Smooth muscle cell (in vitro differentiated cells): ENCODE results near the gene ATG101. TPM values are rescaled to one million over a fixed set of nuclear protein-coding genes. Genes with fewer than 3 reads are reported as not detected.

Experiments used
- DNase-seq: peaks from one replicate; lab custom pipeline; 2025; ENCODE audit not compliant: unreplicated experiment; lab: John Stamatoyannopoulos, UW
- H2AFZ ChIP-seq: fragments of 200-600 bp; sonication (generic); 2 replicates; pipeline ENCODE4 v1.6.0; 2016; ENCODE audit warnings: antibody characterized with exemption, low read depth, mild to moderate bottlenecking
- H3F3A ChIP-seq: fragments of 200-600 bp; sonication (generic); 2 replicates; pipeline ENCODE4 v1.6.0; 2017; ENCODE audit warnings: antibody characterized with exemption, low read depth
- H3K27ac ChIP-seq: fragments of 200-600 bp; sonication (generic); 2 replicates; pipeline ENCODE4 v1.5.1; 2016; ENCODE audit warnings: low read depth, mild to moderate bottlenecking
- H3K27me3 ChIP-seq: fragments of 200-600 bp; sonication (generic); 2 replicates; pipeline ENCODE4 v1.6.1; 2016; ENCODE audit warnings: low read depth, mild to moderate bottlenecking
- H3K36me3 ChIP-seq: fragments of 200-600 bp; sonication (generic); 2 replicates; pipeline ENCODE4 v1.5.1; 2016; ENCODE audit warnings: low read depth
- H3K4me1 ChIP-seq: fragments of 200-600 bp; sonication (generic); 2 replicates; pipeline ENCODE4 v1.5.1; 2016; ENCODE audit warnings: low read depth
- H3K4me2 ChIP-seq: fragments of 200-600 bp; sonication (generic); 2 replicates; pipeline ENCODE4 v1.6.0; 2016; ENCODE audit warnings: mild to moderate bottlenecking
- H3K4me3 ChIP-seq: fragments of 200-600 bp; sonication (generic); 2 replicates; pipeline ENCODE4 v1.5.1; 2016; ENCODE audit warnings: mild to moderate bottlenecking
- H3K79me2 ChIP-seq: fragments of 200-600 bp; sonication (generic); 2 replicates; pipeline ENCODE4 v1.6.0; 2016; ENCODE audit warnings: low read depth, mild to moderate bottlenecking
- H3K9ac ChIP-seq: fragments of 200-600 bp; sonication (generic); 2 replicates; pipeline ENCODE4 v1.6.0; 2016; ENCODE audit warnings: low read depth
- H3K9me3 ChIP-seq: fragments of 200-600 bp; sonication (generic); replicated peaks from 2 replicates; pipeline ENCODE4 v1.5.1; 2016; ENCODE audit warnings: low read depth
- H4K20me1 ChIP-seq: fragments of 200-600 bp; sonication (generic); 2 replicates; pipeline ENCODE4 v1.6.0; 2016; ENCODE audit warnings: low read depth
- WGBS: methylation state at CpG from one replicate; pipeline ENCODE4 v1.1.7; 2016; ENCODE audit warnings: low lambda C conversion rate; 5-methylcytosine and 5-hydroxymethylcytosine counted together
- polyA plus RNA-seq: library from polyadenylated mRNA; unstranded; fragments of >200 nt; fragmentation: Nextera tagmentation; extraction: Ambion mirVana; gene quantifications from 2 replicates; pipeline ENCODE4 v1.2.1, GENCODE V29; 2016
- total RNA-seq: library from RNA; depleted of rRNA; stranded (reverse); fragments of >200 nt; gene quantifications from 2 replicates; pipeline ENCODE4 v1.2.3, GENCODE V29; 2014
- TF ChIP-seq, protein P1 (sequence below): fragments of 200-600 bp; sonication (generic); IDR thresholded peaks from 2 replicates; pipeline ENCODE4 v1.5.1; 2017; ENCODE audit warnings: borderline replicate concordance, mild to moderate bottlenecking, antibody characterized with exemption; ENCODE audit not compliant: insufficient read depth, poor library complexity, severe bottlenecking

ATG101 gene
- total and polyA plus RNA-seq, 2 experiments from 2014 or later, result 73.4 to 114 TPM

DNA sequence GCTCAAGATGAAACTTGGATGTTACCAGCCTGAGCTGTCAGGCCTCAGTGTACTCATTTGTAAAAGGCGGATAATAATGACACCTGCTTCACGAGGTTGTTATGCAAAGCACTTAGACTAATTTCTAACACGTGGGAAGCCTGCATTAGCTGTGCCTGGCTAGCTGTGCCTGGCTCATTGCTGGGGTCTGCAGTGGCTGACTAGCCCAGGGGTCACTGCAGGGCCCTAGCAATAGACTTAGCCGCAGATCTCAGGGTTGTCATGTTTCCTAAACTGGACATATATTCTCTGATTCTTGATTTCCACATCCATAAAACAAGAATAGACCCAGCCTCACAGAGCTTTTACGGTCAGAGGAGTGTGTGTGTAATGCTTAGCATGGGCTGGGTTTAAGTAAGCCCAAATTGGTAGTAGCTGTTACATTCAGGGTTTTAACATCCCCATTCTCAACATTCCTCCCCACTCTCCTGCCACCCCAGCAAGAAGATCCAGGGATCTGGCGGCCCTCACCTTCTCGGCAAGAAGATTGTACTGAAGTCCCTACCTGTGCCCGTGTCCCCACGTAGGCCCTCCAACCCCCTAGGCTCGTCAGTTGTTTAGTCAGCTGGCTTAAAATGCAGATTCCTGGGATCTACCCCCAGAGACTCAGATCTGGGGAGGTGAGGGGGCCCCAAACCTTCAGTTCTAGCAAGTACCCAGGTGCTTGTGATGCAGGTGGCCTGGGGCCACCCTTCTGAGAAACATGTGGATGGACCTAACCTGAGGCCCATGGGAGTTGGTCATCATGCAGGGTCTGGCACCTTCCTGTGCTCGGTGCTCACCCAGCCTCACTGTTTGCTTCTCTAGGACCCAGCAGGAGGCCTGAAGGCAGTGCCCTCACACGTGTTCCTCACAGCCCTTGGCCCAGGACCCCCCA lies 9.9 kb upstream of the ATG101 start:
- H3K79me2 ChIP-seq, result no peaks in the 10 kb centered on the region
- H3K9ac ChIP-seq, result no peak overlapping the region
- DNase-seq, result no peak
- TF ChIP-seq, protein P1, sequence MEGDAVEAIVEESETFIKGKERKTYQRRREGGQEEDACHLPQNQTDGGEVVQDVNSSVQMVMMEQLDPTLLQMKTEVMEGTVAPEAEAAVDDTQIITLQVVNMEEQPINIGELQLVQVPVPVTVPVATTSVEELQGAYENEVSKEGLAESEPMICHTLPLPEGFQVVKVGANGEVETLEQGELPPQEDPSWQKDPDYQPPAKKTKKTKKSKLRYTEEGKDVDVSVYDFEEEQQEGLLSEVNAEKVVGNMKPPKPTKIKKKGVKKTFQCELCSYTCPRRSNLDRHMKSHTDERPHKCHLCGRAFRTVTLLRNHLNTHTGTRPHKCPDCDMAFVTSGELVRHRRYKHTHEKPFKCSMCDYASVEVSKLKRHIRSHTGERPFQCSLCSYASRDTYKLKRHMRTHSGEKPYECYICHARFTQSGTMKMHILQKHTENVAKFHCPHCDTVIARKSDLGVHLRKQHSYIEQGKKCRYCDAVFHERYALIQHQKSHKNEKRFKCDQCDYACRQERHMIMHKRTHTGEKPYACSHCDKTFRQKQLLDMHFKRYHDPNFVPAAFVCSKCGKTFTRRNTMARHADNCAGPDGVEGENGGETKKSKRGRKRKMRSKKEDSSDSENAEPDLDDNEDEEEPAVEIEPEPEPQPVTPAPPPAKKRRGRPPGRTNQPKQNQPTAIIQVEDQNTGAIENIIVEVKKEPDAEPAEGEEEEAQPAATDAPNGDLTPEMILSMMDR, result no peak
- H4K20me1 ChIP-seq, result peaks cover 43% of the 10 kb centered on the region
- H3K27ac ChIP-seq, result no peak overlapping the region
- H3K9me3 ChIP-seq, result no peaks in the 10 kb centered on the region
- no peaks in the 10 kb centered on the region for H3K36me3 ChIP-seq
- no peak overlapping the region for H2AFZ ChIP-seq
- H3F3A ChIP-seq, result peaks cover 4% of the 10 kb centered on the region
- peaks cover 6% of the 10 kb centered on the region for H3K4me1 ChIP-seq
- no peak overlapping the region for H3K4me3 ChIP-seq
- H3K27me3 ChIP-seq, result no peaks in the 10 kb centered on the region
- WGBS, result 90% methylated on average over 12 of the region's 12 CpGs
- no peak overlapping the region for H3K4me2 ChIP-seq

DNA sequence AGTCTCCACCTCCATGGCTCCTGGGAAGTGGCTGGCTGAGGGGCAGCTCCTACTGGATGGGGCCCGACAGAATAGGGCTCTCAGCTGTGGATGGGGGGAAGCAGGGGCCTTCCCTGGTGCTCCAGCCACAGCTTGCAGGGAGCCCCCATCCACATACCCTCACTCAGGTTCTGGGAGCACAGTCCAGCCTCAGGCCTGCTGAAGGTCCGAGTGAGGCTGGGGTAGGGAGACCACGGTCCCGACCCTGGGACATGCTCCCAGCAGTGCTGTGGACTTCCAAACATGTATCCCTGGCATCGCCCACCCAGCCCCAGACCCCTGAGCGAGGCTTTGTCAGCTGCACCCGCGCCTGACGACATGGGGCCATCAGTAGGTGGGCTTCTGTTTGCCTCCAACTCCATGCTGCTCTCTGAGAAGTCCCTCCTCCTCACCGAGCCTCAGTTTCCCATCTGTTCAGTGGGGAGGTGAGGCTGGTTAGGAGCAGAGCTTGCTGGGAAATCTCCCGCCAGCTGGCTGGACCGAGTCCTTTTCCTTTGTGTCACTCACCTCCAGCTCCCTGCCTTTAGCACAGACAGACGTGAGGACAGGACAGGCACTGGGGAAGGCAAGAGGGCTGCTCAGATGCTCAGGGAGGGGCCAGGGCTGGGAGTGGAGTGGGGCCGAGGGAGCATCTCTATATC lies 9.1 kb upstream of the ATG101 start:
- Histone ChIP-seq H4K20me1 (peaks cover 35% of the 10 kb centered on the region), H3K4me3 (no peak overlapping the region), H3K27me3 (no peaks in the 10 kb centered on the region), H3F3A (peaks cover 4% of the 10 kb centered on the region), H3K9ac (no peak overlapping the region), H3K9me3 (no peaks in the 10 kb centered on the region), H3K27ac (no peak overlapping the region), H2AFZ (no peak overlapping the region), H3K36me3 (no peaks in the 10 kb centered on the region), H3K4me2 (no peak overlapping the region), H3K4me1 (peaks cover 6% of the 10 kb centered on the region), H3K79me2 (no peaks in the 10 kb centered on the region)
- TF ChIP-seq, protein P1, result no peak
- DNase-seq, result no peak
- WGBS, result 90% methylated on average over 14 of the region's 14 CpGs

DNA sequence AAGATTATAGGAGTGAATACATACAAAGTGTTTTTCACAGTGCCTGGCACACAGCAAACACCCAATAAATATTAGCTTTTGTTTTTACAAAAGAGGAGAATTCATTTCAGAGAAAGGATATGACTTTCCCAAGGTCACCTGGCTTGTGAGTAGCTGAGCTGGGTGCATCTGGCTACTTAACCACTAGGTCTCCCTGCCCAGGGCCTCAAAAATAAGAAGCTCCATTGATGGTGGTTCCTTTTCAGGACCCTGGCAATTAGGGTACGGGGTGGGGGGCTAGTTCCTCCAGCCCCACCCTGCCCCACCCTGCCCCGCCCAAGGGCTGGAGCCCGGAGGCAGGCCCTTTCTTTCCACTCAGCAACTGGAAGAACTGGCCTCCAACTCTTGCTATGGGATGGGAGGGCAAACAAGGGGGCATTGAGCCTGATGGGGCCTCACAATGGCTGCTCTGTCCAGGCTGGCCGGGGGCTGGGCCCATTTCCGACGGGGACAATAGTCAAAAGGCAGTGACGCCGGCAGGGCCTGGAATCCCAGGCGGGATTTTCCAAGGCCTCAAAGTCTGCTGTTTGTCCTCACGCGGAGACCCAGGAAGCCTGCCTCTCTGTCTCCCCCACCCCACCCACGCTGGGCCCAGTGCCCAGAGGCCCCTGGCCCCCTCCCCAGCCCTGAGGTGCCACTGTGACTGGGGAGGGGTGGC lies 8.2 kb upstream of the ATG101 start:
- Histone ChIP-seq H3K9me3 (no peaks in the 10 kb centered on the region), H3F3A (peaks cover 4% of the 10 kb centered on the region), H3K36me3 (no peaks in the 10 kb centered on the region), H3K4me1 (peaks cover 6% of the 10 kb centered on the region), H4K20me1 (peaks cover 25% of the 10 kb centered on the region), H3K4me3 (no peak overlapping the region), H2AFZ (no peak overlapping the region), H3K9ac (no peak overlapping the region), H3K27ac (no peak overlapping the region), H3K79me2 (no peaks in the 10 kb centered on the region), H3K27me3 (no peaks in the 10 kb centered on the region), H3K4me2 (no peak overlapping the region)
- WGBS, result 70% methylated on average over 9 of the region's 12 CpGs
- no peak for DNase-seq
- TF ChIP-seq, protein P1, result no peak
